Measurements from ENCODE around the gene TMEM208.

Gene TMEM208

GRCh38 chr16:67191995-67192681, 34.8 kb upstream of the TMEM208 start, which contains the start of gene E2F4:
E2F4 (plus strand) TSS chr16:67192155; CDS start chr16:67192228, 73 bp downstream.
- DNase-seq = peak; percentile 84

- no peak for DNase-seq
Observed at GRCh38 chr16:67192781-67193361, 34.1 kb upstream of the TMEM208 start.

- DNase-seq = no peak
Observed at GRCh38 chr16:67193536-67193935, 33.4 kb upstream of the TMEM208 start.

DNA sequence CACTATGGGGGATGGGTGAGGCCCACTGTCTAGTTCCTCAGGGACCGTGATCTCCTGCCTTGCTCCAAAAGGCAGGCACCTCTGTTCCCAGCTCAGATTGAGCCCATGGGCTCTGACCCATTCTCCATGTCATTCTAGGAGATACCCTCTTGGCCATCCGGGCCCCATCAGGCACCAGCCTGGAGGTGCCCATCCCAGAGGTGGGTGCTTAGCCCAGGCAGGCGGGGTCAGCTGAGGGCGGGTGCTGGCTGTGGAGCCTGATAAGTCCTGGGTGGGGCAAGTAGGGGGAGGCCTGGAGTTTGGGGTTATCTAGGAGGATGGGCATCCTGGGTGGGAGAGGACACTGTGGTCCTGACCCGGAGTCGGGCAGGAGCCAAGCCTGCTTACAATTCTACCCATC, 32.7 kb upstream of the TMEM208 start:
- no peak for DNase-seq

DNA sequence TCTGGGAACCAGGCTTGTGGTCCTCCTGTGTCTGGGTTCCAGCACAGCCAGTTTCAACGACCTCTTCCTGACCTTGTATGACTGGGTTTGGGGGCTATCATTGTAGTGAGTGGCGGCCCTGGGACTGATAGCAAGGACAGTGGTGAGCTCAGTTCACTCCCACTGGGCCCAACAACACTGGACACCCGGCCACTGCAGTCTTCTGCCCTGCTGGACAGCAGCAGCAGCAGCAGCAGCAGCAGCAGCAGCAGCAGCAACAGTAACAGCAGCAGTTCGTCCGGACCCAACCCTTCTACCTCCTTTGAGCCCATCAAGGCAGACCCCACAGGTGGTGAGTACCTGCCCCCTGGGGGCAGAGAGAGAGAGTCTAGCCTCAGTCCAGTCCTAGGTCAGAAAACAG, 31.3 kb upstream of the TMEM208 start:
- no peak for DNase-seq

DNA sequence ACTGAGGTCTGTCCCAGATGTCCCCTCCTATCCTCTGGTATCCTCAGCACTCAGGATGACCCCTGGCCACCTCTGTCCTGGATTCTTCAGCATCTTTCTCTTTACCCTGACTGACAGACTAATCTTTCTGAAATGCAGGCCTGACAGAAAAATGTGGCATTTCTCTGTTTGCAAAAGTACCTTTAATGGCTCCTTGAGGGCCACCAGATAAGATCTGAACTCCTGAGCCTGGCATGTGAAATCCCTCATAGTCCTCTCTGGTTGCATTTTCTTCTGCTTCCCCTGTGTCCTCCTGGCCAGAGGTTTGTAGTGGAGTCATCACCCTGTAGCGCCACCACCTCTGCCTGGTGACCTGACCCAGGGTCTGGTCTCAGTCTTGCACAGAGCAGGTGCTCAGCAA, 30.0 kb upstream of the TMEM208 start:
- no peak for DNase-seq

DNA sequence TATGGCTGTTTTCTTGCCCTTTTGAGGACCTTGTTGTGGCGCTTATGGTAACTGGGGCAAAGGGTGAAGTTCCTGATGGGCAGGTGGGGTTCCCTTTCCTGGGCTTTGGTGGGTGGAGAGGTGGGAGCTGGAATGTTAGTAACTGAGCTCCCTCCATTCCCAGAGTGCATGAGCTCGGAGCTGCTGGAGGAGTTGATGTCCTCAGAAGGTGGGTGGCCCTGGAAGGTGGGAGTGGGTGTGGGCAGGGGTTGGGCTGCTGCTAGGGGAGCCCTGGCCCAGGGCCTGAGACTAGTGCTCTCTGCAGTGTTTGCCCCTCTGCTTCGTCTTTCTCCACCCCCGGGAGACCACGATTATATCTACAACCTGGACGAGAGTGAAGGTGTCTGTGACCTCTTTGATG, 29.2 kb upstream of the TMEM208 start:
- DNase-seq = no peak

DNA sequence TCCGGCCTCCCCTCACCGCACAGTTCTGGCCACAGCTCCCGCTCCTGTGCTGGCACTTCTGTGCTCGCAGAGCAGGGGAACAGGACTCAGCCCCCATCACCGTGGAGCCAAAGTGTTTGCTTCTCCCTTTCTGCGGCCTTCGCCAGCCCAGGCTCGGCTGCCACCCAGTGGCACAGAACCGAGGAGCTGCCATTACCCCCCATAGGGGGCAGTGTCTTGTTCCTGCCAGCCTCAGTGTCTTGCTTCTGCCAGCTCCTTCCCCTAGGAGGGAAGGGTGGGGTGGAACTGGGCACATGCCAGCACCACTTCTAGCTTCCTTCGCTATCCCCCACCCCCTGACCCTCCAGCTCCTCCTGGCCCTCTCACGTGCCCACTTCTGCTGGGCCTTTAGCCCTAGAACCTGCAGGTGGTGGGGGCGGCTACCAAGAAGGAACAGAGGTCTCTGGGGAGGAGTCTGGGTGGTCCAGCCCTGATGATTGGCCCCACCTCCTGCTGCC, 28.6 kb upstream of the TMEM208 start:
- DNase-seq = no peak

DNA sequence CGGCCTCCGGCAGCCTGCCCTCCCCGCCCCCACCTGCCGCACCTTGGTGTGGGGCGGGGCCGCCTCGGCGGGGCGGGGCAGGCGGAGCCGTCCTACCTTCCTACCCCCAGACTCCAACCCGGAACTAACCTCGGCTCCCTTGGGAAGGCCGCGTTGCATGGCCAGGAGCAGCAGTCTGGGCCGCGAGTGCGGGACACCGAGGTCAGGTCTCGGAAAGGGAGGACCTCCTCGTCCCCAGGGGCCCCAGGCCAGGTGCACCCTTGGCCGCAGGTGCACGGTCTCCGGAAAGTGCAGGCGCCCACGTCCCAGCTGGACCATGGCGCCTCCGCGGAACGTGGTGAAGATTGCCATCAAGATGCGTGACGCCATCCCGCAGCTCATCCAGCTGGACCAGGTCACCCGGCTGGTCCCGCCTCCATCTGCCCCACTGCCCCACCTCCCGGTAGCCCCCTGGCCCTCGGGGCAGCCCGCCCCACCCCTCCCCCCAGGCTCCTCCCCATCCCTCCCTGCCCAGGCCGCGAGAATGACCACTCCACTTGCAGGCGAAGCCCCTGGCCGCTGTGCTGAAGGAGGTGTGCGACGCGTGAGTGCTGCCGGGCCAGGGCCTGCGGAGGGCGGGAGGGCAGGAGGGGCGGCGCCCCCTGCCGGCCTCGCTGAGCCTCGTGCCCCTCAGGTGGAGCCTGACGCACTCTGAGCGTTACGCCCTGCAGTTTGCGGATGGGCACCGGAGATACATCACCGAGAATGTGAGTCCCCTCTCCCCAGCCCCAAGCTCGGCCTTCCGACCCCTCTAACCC, 27.7 kb upstream of the TMEM208 start, which contains the start of gene ELMO3:
TSS of gene ELMO3 (plus strand) at position 121 of the 797 bp plus-strand sequence. CDS start at position 317, 196 bp downstream.
- no peak for DNase-seq

DNA sequence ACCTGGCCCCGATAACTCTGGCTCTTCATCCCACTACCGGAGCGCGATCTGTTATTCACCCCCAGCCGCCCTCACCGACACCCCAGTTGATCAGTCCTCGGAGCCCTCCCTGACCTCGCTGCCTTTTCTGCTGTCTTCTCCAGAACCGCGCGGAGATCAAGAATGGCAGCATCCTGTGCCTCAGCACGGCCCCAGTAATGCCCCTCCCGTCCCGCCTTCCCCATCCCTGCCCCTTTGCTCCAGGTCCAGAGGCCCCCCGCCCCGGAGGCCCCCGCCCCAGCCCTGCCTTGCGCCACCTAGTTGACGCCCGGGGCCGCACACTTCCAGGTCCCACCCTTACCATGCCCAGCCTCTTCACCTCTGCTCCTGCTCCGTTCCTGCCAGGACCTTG, 27.1 kb upstream of the TMEM208 start:
- DNase-seq = no peak

GRCh38 chr16:67200491-67200890, 26.4 kb upstream of the TMEM208 start:
- no peak for DNase-seq

GRCh38 chr16:67201411-67202345, 25.3 kb upstream of the TMEM208 start:
- no peak for DNase-seq

DNA sequence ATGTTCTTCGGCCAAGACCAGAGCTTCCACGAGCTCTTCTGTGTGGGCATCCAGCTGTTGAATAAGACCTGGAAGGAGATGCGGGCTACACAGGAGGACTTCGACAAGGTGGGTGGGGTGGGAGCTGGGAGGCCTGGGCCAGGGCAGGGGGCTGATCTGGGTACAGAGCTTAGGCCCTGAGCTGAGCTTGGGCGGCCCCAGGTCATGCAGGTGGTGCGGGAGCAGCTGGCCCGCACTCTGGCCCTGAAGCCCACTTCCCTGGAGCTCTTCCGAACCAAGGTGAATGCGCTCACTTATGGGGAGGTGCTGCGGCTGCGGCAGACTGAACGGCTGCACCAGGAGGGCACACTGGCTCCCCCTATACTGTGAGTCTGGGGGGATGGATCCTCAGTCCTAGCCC, 24.5 kb upstream of the TMEM208 start:
- no peak for DNase-seq

- DNase-seq = no peak
Observed at GRCh38 chr16:67202956-67203493, 23.9 kb upstream of the TMEM208 start.

DNA sequence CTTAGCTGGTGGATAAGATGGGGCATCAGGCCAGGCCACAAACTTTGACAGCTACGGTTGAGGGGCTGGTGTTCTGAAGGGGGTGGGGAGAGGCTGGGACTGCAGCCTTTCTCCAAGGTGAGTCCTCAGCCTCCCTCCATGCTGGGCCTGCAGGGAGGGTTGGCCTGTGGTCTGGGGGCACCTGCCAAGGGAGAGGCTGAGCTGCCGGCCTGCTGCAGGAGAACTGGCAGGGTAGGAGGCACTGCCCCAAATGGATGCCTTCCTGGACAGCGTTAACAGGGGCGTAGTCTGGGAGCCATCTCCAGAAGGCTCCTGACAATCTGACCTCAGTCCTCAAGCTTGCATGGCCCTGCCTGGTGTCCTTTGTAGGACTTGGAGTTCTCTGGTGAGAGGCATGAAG, 22.9 kb upstream of the TMEM208 start:
- DNase-seq = no peak

GRCh38 chr16:67206129-67206837, 20.6 kb upstream of the TMEM208 start:
- no peak for DNase-seq

DNA sequence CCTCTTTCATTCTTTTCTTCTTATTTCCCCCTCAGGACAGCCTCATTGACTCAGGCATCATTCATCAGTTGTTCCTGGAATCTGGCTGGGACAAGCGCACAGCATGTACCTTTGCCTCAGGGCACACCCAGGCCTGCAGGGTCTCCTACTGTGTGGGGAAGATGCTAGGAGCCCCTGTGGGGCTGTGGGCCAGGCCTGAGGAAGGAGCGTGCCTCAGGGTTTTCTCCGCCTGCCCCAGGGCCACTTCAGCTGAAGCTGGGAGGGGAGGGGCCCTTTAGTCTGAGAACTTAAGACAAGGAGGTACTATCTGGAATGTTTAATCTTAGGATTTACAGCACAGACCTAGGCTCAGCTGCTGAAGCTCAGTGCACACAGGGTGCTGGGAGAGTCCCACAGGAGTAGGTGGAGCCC, 20.1 kb upstream of the TMEM208 start:
- no peak for DNase-seq

- DNase-seq = no peak
Observed at GRCh38 chr16:67207249-67208091, 19.5 kb upstream of the TMEM208 start.

DNA sequence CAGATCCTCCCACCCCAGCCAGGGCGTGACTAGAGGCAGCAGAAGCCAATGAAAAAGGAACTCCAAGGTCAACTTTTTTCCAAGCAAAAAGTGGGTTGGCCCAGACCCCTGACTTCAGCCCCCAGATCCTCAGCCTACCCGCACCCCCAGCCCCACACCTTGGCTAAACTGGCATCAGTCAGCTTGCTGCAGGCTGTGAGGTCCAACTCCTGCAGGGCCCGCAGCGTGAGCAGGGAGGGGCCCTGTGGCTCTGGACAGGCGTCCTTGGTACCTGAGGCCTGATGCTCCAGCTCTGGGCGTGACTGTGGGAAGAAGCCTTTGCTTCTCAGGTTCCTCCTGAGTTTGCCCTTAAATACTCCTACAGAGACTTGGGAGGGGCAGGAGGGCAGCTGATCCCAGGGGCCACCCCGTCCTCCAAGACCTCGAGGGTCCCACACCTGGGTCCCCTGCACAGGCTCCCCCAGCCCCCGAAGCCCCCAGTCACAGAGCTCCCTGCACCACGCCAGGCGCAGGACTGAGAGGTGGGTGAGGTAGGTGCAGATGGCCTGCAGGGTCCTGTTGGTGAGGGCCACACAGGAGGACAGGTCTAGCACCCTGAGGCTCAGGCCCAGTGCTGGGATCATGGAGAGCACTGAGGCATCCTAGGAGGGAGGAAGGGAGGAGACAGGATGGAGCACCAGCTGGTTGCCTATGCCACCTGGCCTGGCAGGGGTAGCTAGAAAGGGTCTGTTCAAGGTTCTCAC, 18.6 kb upstream of the TMEM208 start:
- DNase-seq = no peak

DNA sequence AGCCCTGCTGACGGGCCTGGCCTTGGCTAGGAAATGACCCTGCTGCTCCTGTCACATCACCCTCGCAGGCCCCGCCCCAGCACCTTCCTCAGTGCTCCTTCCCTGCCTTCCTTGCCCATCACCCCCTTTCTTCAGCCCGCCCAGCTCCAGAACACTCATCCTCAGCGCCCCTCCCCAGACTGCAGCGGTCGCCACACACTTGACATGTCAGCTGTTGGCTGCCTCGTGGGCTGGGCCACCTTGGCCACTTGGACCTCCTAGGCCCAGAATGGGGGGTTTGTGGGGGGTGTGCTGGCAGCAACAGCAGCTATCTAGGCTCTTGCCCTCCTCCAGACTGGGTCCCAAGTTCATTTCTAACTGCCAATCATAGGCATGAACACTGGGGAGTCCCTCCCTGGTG, 17.4 kb upstream of the TMEM208 start:
- no peak for DNase-seq
